ENCODE measurements around the gene CFAP57.

DNA sequence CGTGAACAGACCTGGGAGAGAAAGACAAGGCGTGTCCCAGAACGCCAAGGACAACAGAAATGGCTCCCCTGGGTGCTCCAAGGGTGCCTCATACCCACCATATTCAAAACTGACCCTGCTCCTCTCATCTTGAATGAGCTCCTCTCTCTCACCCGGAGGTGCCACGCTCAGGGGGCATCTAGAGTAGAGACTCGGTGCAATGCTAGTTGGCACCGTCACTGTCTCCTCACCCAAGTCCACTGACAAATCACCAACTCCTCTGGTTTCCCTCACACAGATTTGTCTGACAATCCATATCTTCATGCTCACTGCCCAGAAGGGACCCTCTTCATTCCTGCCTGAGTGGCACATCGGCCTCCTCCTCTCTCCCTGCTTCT lies 102.7 kb downstream of the CFAP57 start:
- TF ChIP-seq POLR2A (IDR thresholded peaks at IDR 0.05) = no peak
- TF ChIP-seq, protein P1, sequence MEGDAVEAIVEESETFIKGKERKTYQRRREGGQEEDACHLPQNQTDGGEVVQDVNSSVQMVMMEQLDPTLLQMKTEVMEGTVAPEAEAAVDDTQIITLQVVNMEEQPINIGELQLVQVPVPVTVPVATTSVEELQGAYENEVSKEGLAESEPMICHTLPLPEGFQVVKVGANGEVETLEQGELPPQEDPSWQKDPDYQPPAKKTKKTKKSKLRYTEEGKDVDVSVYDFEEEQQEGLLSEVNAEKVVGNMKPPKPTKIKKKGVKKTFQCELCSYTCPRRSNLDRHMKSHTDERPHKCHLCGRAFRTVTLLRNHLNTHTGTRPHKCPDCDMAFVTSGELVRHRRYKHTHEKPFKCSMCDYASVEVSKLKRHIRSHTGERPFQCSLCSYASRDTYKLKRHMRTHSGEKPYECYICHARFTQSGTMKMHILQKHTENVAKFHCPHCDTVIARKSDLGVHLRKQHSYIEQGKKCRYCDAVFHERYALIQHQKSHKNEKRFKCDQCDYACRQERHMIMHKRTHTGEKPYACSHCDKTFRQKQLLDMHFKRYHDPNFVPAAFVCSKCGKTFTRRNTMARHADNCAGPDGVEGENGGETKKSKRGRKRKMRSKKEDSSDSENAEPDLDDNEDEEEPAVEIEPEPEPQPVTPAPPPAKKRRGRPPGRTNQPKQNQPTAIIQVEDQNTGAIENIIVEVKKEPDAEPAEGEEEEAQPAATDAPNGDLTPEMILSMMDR (IDR thresholded peaks at IDR 0.05) = no peak

Data from uterus (tissue), 2 donors.